Stimulated activated CD8-positive, alpha-beta memory T cell treated with anti-CD3 and anti-CD28 coated beads, Interleukin-4, amount 100 ng/mL, for 24 hours (primary cell): ENCODE results near the gene TMEM132D.

ENCODE experiments used
- DNase-seq: peaks from one replicate; pipeline ENCODE4 v3.0.0-alpha.2; 2020; ENCODE audit warnings: low read depth

The TMEM132D gene

GRCh38 chr12:129873111-129873832 is 30.6 kb downstream of the TMEM132D start:
- DNase-seq = no peak

DNA sequence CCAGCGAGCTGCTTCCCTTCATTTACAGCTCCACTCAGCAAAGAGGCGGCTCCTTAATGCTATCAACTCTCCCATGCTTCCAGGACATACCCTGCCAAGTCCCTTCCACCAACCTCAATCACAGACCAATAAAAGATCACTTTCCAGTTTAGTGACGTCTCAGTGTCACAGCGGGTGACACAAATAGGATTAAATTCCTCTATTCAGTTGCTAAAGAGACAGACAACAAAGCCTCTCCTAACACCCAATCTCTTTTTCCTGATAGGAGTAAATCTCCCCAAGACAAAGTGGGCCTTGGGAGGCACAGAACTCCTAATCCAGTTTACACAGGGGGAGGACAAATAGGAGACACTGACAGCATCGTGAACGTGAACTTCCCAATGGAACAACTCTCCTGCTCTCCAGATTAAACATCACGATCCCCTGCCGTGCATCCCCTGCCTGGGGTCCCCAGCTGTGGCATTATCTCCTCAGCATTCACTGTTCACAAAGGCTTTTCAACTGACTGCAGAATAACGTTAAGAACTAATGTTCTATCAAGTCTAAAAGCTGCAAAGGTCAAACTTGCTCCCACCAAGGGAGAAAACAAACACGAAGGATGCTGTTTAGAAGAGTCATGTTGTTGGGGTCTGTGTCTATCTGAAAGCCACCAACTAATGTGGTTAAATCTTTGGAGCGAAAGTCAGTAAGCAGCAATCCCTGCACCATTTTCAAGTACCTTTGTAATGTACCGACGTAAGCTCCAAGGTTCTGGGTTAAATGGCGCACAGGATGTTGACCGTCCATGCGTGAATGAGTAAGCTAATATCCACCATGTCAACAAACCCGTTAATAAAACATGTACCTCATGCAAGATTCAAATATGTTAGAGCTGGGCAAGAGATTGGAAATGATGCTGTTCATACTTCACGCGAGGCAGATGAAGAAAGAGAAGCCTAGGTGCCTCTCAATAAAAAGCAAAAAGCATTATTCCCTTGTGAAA is 31.5 kb downstream of the TMEM132D start:
- DNase-seq = no peak

DNA sequence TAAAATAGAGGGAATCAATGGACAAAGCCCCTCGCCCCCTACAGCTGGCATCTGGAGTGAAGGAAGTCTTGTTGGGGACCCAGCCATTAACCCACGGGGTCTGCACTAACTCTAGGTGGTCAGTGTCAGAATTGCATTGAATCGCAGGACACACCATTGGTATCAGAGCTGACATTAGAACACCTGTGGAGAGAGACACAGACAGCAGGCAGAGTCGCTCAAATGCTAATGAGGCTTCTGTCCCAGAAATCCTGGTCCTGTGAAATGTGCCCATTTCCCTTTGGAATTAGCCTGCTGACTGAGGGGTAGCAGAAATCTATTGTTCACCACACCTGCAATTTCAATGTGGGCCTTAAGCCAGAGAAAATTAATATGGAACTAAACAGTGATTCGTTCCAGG is 33.0 kb downstream of the TMEM132D start:
- no peak for DNase-seq

- no peak for DNase-seq
Measured at GRCh38 chr12:129870136-129870535, 33.7 kb downstream of the TMEM132D start.

DNA sequence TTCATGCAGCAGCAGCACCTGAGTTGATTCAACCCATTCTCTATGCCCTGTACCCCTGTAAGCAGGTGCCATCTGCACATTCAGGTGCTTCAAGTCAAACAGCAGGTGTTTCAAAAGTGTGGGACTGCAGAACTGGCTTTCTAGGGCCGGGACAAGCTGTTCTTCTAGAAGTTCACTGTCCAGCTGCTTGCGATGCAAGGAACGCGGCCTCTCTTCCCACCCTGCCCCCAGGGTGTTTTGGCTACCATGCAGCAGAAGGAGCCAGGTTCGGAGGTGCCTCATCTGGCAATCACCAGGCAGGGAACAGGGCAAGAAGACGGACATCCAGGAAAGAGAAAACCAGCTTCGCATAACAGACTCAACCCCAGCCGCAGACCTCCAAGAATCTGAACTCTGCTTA is 35.2 kb downstream of the TMEM132D start:
- no peak for DNase-seq

DNA sequence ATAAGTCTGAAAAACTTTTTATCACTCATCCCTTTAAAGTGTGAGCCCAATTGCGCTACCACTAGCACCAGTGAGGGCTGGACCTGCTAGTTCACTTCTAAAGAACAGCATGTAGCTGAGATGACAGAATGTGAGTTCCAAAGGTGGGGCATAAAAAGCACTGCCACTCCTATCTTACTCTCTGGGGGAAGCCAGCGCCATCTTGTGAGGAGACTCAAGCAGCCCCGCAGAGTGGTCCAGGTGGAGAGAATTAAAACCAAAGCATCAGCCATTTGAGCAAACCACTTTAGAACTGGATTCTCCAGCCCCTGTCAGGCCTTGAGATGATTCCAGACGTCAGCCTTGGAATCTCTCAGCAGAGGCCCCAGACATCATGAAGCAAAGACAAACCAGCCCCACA is 39.9 kb downstream of the TMEM132D start:
- no peak for DNase-seq

DNA sequence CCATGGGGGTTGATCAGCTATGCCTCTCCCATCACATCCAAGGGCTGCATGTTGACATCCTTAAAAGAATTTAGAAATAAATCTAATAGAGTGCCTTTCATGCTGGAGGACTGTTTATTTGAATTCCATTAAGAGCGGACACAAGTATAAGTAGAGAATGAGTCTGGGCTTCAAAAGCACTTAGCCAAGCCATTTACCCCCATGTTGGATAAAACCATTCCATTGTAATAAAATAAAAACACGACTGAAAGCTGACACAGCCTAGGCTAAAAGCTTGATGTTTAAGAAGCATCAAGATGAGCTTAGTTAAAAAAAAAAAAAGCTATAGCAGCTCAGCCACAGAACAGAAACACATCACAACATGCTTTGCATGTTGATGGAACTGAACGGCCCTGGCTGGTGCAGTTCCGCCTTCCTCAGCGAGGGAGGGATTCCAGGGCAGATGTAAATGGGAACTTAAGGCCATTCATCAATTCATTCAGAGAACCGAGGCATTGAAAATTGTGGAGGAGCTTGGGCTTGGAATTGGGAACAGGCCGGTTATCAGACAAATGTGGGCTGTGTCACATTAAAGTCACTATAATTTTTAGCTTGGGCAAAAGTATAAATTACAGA is 41.2 kb downstream of the TMEM132D start:
- no peak for DNase-seq

DNA sequence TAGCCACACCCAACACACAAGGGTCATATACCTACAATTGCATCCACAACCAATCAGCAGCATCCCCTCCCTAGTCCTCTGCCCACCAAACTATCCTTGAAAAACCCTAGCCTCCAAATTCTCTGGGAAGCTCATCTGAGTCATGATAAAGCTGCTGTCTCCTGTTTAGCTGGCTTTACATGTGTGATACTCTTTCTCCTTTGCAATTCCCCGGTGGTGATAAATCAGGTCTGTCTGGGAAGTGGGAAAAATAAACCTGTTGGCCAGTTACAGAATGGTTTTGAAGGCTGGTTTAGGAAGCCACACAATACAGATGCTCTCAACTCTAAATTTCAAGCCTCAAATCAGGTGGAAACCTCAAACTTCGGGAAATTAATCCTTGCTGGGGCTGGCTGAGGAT is 41.9 kb downstream of the TMEM132D start:
- DNase-seq = no peak

- DNase-seq = no peak
Measured at GRCh38 chr12:129854591-129854990, 49.2 kb downstream of the TMEM132D start.

DNA sequence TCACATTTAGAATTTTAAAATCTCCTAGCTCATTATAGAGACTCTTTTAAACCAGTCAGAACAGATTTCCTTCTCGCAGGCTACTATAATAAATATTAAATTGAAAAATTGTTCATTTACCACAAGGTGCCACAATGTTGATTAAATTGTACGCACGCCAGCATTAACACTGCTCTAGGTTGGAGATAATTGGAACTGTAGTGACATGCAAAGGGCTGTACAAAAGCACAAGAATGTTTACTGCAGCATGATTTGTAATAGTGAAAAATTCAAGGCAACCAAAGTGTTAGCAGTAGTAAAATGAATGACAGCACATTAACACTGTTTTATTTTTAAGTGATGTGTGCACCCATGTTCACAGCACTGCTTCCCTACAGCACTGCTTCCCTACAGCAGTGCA is 52.5 kb downstream of the TMEM132D start:
- no peak for DNase-seq

GRCh38 chr12:129848876-129849275 is 54.9 kb downstream of the TMEM132D start:
- no peak for DNase-seq

DNA sequence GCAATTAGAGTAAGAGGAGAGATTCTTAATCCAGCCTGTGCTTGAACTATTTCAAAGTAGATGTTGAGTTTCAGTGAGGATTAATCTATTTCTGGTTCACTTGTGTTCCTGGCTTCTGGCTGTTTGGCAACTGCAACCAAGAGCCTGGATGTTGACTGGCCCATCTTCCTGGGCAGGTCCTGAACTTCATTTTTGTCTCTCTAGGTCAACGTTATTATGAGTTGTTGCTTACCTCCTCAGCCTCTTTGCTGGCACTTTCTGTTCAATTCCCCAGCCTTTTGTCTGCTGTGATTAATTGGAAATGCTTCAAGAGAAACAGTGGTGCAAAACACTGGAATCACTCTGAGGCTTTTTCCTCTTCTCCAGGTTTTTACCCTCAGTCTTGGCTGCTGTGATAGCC is 56.8 kb downstream of the TMEM132D start:
- DNase-seq = no peak

DNA sequence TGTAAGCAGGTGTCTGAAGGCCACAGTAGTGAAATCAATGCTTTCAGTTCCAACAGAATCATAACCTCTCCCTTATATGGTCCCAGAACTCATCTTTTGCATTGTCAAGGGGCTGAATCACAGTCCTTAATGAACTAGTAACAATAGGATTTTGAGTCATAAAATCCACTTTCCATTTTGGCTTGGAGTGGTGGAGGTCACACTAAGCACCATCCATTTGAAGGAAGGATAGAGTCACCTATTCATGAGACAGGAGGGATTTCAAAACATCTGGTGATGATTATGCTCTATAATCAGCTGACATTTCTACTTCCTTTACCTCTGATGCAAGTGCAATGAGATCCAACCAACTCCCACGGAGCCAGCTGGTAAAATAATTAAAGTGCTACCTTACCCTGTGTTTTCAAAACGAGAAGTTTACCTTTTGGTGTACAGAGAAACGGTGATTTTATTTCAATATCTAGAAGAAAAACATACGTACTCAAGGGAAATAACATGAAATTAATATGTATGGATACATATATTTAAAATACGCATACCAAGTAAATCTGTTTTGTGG is 59.1 kb downstream of the TMEM132D start:
- DNase-seq = no peak

GRCh38 chr12:129841251-129841650 is 62.6 kb downstream of the TMEM132D start:
- DNase-seq = no peak

DNA sequence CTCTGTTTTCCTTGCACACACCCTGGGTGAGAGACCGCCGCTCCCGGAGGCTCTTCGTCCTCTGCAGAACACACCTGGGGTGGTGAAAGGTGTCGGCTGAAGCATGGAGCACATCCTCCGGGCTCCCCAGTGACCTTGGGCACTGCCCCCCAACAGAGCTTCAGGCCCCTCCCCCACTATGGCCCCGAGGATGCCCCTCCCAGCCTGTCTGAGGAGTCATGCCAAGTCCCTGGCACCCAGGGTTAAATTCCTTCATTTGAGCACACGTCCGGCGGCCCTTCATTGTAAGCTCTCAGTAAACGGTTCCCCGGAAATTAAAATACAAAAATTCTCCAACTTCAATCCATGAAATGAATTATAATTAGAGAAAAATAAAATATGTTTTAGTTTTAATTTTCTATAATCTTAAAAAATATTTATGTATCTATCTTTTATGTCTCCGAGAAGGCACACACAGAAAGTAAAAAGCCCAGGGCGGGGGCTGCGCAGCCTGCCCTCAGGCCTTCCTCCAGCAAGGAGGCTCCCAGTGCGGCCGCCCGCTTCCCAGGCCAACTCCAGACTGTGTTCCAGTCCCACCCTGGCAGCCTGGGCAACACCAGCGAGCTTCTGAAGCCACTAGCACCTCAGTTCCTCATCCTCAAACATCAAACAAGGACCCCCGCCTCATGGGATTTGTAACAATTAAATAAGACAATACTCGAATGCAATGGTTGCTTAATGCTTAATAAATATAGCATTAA is 63.5 kb downstream of the TMEM132D start:
- DNase-seq = no peak

DNA sequence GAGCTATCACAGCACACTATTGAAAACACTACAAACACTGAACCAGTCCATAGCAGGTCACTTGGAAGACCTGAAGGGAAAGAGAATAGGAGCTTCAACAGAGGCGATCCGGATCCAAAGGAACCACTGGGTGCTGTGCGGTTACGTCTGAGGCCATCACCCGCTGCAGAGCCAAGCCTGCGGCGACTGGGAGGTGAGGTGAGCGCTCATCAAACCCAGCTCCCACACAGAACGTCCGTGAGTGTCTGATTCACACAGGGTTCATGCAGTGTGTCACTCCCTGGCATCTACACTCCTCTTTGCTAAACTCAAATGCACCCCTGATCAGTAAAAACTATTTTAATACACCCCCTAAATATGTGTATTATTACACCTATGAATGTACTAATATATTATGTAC is 64.1 kb downstream of the TMEM132D start:
- DNase-seq = no peak

GRCh38 chr12:129831294-129831693 is 72.5 kb downstream of the TMEM132D start:
- no peak for DNase-seq

- DNase-seq = no peak
Measured at GRCh38 chr12:129830796-129831195, 73.0 kb downstream of the TMEM132D start.

DNA sequence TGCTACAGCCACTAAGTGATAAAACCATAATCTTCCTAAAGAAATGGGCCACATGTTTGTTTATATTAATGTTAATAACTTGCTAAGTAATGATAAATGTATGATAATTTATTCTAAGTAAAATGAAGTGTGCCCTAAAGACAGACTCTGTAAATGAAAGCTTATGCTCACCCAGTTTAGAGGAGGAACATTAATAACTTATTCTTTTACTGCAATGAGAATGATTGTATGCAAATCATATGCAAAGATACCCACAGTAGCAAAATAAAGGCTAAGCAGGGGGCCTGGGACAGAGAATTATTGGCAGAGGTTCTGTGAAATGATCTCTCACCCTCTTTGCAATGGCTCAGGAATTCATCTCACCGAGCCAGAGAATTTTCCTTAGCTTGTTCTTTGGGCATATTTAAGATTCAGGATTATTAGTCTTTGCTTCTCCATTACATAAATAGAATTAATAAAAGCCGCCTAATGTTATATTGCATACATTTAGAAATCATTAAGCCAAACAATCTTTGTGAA is 75.9 kb downstream of the TMEM132D start:
- DNase-seq = no peak

DNA sequence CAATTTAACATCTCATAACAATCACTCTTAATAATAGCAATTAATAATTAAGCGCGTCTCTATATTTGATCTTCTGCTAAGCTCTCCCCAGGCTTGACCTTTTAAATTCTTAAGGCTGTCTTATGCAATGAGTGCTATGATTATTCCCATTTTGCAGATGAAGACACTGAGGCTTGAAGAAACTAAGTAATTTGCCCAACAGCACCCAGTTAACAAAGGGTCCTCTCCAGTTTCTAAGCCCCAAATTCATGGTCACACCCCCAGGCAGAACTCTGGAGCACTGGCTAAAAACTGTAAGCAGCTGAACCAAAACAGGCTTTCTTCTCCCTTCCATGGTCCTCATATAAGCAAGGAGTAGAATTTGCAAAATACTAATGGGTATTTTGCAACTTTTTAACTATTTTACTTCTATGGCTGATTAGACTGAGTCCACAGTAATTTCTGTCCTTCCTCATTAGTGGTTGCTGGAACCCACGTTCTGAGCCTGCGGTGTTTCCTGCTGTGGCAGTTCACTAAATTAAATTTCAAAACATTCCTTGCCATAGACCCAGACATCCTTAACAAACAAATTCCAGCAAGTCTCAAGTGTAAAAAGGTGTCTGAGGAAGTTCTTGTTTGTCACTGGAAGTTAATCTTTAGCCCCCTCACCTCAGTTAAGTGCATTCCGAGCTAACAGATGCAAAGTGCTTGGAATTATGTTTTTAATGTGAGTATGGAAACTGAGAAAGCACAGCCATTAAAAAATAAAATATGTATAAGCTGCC is 76.5 kb downstream of the TMEM132D start:
- no peak for DNase-seq

DNA sequence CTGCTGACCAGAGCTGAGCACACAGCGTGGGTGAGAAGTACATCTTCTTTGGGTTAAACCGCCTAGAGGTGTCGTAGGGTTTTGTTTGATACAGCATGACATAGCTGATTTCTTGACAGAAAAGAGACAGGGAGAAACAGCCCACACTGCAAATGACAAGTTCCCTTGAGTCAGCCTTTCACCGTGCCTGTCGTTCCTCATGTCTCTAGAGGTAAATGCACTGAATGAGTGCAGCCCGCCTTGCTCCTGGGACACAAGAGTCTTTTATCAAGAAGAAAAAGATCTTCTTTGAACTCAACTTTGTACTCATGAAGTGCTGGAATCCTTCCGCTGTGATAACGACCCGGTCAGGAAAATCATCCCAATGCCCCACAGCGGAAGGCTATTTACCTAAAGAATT is 77.6 kb downstream of the TMEM132D start:
- DNase-seq = no peak
